Gastroesophageal sphincter (tissue), 3 donors: ENCODE results near the gene SLC2A1.

Experiments used
- EP300 ChIP-seq: sonication (generic); formaldehyde crosslinking; IDR thresholded peaks from one replicate; pipeline ENCODE4 v1.6.1; 2017; ENCODE audit warnings: antibody characterized with exemption, mild to moderate bottlenecking
- POLR2A ChIP-seq, 2 donors: fragments of 450-650 bp; IDR thresholded peaks; one replicate each; pipeline ENCODE4 v1.6.1; 2017; ENCODE audit warnings: antibody characterized with exemption in 2 of 2, mild to moderate bottlenecking in 2 of 2, moderate library complexity in 1 of 2
- POLR2AphosphoS5 ChIP-seq: sonication (generic); formaldehyde crosslinking; IDR thresholded peaks from one replicate; pipeline ENCODE4 v1.6.1; 2017; ENCODE audit warnings: antibody characterized with exemption
- TF ChIP-seq, protein P1 (sequence below), 4 experiments: fragments of 200-600 bp in 2 of 4; fragments of 450-650 bp in 2 of 4; sonication (generic) in 1 of 4; IDR thresholded peaks; one replicate each; pipeline ENCODE4 v1.5.1; 2017 to 2019; ENCODE audit warnings: antibody characterized with exemption in 4 of 4, mild to moderate bottlenecking in 2 of 4, moderate library complexity in 2 of 4

DNA sequence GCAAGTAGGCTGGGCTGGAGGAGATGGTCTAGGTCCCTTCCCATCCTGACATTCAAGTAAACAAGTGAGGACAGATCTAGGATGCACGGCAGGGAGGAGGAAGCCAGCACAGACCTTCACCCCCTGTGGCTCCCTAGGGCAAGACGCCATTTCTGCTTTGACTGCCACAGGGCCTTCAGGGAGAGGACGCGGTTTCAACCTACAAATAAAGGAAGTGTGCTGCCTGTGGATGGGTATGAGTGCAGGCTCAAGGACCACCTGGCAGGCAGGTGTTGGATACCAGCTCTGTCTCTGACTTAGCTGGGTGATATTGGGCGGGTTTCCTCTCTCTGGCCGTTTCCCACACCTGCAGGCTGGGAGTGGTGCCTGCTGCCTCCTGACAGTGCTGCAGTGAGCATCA is 16.2 kb downstream of the SLC2A1 start:
- TF ChIP-seq, protein P1, sequence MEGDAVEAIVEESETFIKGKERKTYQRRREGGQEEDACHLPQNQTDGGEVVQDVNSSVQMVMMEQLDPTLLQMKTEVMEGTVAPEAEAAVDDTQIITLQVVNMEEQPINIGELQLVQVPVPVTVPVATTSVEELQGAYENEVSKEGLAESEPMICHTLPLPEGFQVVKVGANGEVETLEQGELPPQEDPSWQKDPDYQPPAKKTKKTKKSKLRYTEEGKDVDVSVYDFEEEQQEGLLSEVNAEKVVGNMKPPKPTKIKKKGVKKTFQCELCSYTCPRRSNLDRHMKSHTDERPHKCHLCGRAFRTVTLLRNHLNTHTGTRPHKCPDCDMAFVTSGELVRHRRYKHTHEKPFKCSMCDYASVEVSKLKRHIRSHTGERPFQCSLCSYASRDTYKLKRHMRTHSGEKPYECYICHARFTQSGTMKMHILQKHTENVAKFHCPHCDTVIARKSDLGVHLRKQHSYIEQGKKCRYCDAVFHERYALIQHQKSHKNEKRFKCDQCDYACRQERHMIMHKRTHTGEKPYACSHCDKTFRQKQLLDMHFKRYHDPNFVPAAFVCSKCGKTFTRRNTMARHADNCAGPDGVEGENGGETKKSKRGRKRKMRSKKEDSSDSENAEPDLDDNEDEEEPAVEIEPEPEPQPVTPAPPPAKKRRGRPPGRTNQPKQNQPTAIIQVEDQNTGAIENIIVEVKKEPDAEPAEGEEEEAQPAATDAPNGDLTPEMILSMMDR (IDR thresholded peaks at IDR 0.05) = no peak
- TF ChIP-seq EP300 (no peak), POLR2A (IDR thresholded peaks at IDR 0.05) (no peak), POLR2AphosphoS5 (no peak)
